ENCODE data around the gene SLC27A2. TPM values are rescaled to one million over a fixed set of nuclear protein-coding genes. Genes with fewer than 3 reads are reported as not detected.

SLC27A2 gene
- total RNA-seq, 1 donor from 2014 or later, result 2.1 TPM

GRCh38 chr15:50233192-50233736, 51.3 kb downstream of the SLC27A2 start:
- peaks cover 4% of the 10 kb centered on the region for H3K27me3 Mint-ChIP-seq (ENCODE audit: insufficient read depth, low read depth)
- H3K4me1 Mint-ChIP-seq, result peaks cover 3% of the 10 kb centered on the region
- no peak overlapping the region for H3K27ac Mint-ChIP-seq
- H3K9me3 ChIP-seq (ENCODE audit: low read depth), result no peaks in the 10 kb centered on the region
- H3K9me3 Mint-ChIP-seq, result no peaks in the 10 kb centered on the region
- H3F3A ChIP-seq (ENCODE audit: low read depth), result no peaks in the 10 kb centered on the region
- no peak overlapping the region for H3K4me3 ChIP-seq
- no peak for DNase-seq (ENCODE audit: low spot score)
- no peaks in the 10 kb centered on the region for H4K20me1 ChIP-seq (ENCODE audit: low read depth)
- H3K79me2 ChIP-seq (ENCODE audit: low read depth), result no peaks in the 10 kb centered on the region
- H3K27ac ChIP-seq, result no peak overlapping the region
- no peak overlapping the region for H3K9ac ChIP-seq
- no peak overlapping the region for H3K4me3 Mint-ChIP-seq
- H2AFZ ChIP-seq (replicated peaks), result no peak overlapping the region
- H3K36me3 ChIP-seq, result no peaks in the 10 kb centered on the region
- H3K27me3 ChIP-seq, result no peaks in the 10 kb centered on the region
- TF ChIP-seq EZH2phosphoT487 (IDR thresholded peaks at IDR 0.05), result no peak
- no peak for TF ChIP-seq CTCF (IDR thresholded peaks at IDR 0.05)
- no peak for TF ChIP-seq EZH2 (IDR thresholded peaks at IDR 0.05)
- H3K4me1 ChIP-seq, result no peaks in the 10 kb centered on the region
- H3K36me3 Mint-ChIP-seq, result no peaks in the 10 kb centered on the region
- no peak overlapping the region for H3K4me2 ChIP-seq

GRCh38 chr15:50234764-50235163, 52.8 kb downstream of the SLC27A2 start:
- H2AFZ ChIP-seq (replicated peaks), result no peak overlapping the region
- H3K4me1 ChIP-seq, result no peaks in the 10 kb centered on the region
- H3K9me3 ChIP-seq (ENCODE audit: low read depth), result no peaks in the 10 kb centered on the region
- Mint-ChIP-seq H3K36me3 (no peaks in the 10 kb centered on the region), H3K4me1 (peaks cover 3% of the 10 kb centered on the region), H3K4me3 (no peak overlapping the region), H3K27ac (no peak overlapping the region), H3K27me3 (ENCODE audit: insufficient read depth, low read depth) (peaks cover 4% of the 10 kb centered on the region), H3K9me3 (no peaks in the 10 kb centered on the region)
- H3K4me3 ChIP-seq, result no peak overlapping the region
- no peaks in the 10 kb centered on the region for H3K79me2 ChIP-seq (ENCODE audit: low read depth)
- no peaks in the 10 kb centered on the region for H3K36me3 ChIP-seq
- TF ChIP-seq CTCF (IDR thresholded peaks at IDR 0.05) (no peak), EZH2 (IDR thresholded peaks at IDR 0.05) (no peak), EZH2phosphoT487 (IDR thresholded peaks at IDR 0.05) (no peak)
- no peak for DNase-seq (ENCODE audit: low spot score)
- no peaks in the 10 kb centered on the region for H3F3A ChIP-seq (ENCODE audit: low read depth)
- no peaks in the 10 kb centered on the region for H4K20me1 ChIP-seq (ENCODE audit: low read depth)
- H3K9ac ChIP-seq, result no peak overlapping the region
- no peak overlapping the region for H3K4me2 ChIP-seq
- H3K27me3 ChIP-seq, result no peaks in the 10 kb centered on the region
- H3K27ac ChIP-seq, result no peak overlapping the region

GRCh38 chr15:50235794-50236193, 53.8 kb downstream of the SLC27A2 start:
- Histone ChIP-seq H3K4me3 (no peak overlapping the region), H3K4me1 (no peaks in the 10 kb centered on the region), H3K79me2 (ENCODE audit: low read depth) (no peaks in the 10 kb centered on the region), H3F3A (ENCODE audit: low read depth) (no peaks in the 10 kb centered on the region), H3K9me3 (ENCODE audit: low read depth) (no peaks in the 10 kb centered on the region), H3K9ac (no peak overlapping the region), H3K27ac (no peak overlapping the region), H3K27me3 (no peaks in the 10 kb centered on the region), H3K4me2 (no peak overlapping the region), H3K36me3 (no peaks in the 10 kb centered on the region), H4K20me1 (ENCODE audit: low read depth) (no peaks in the 10 kb centered on the region), H2AFZ (replicated peaks) (no peak overlapping the region)
- Mint-ChIP-seq H3K4me1 (peaks cover 3% of the 10 kb centered on the region), H3K36me3 (no peaks in the 10 kb centered on the region), H3K27ac (no peak overlapping the region), H3K27me3 (ENCODE audit: insufficient read depth, low read depth) (peaks cover 4% of the 10 kb centered on the region), H3K4me3 (no peak overlapping the region), H3K9me3 (no peaks in the 10 kb centered on the region)
- TF ChIP-seq EZH2 (IDR thresholded peaks at IDR 0.05) (no peak), CTCF (IDR thresholded peaks at IDR 0.05) (no peak), EZH2phosphoT487 (IDR thresholded peaks at IDR 0.05) (no peak)
- no peak for DNase-seq (ENCODE audit: low spot score)

All from neural progenitor cell (in vitro differentiated cells).